Measurements from ENCODE around the gene ANKRD44.

The ANKRD44 gene

GRCh38 chr2:197307933-197308521, 2.6 kb downstream of the ANKRD44 start:
- peak; percentile 46 for DNase-seq (ENCODE audit: low read depth)
- TF ChIP-seq MAX (IDR thresholded peaks at IDR 0.05; ENCODE audit: low read depth, low read length), result no peak
- no peak for TF ChIP-seq CTCF (IDR thresholded peaks at IDR 0.05; ENCODE audit: low read depth, low read length)
- peak overlapping the region; percentile 23 for H3K4me3 ChIP-seq (ENCODE audit: low read depth, low read length)

GRCh38 chr2:197307236-197307932, 3.2 kb downstream of the ANKRD44 start:
- H3K4me3 ChIP-seq (ENCODE audit: low read depth, low read length), result peak overlapping the region; percentile 15
- no peak for TF ChIP-seq CTCF (IDR thresholded peaks at IDR 0.05; ENCODE audit: low read depth, low read length)
- no peak for TF ChIP-seq MAX (IDR thresholded peaks at IDR 0.05; ENCODE audit: low read depth, low read length)
- TF ChIP-seq MYC (IDR thresholded peaks at IDR 0.05; ENCODE audit: low read depth, low read length), result no peak
- no peak for TF ChIP-seq POLR2A (IDR thresholded peaks at IDR 0.05; ENCODE audit: extremely low read depth, insufficient read length)
- DNase-seq (ENCODE audit: low read depth), result peak; percentile 80

GRCh38 chr2:197306696-197307040, 3.9 kb downstream of the ANKRD44 start:
- peak; percentile 43 for DNase-seq (ENCODE audit: low read depth)
- H3K4me3 ChIP-seq (ENCODE audit: low read depth, low read length), result no peak overlapping the region
- TF ChIP-seq MAX (IDR thresholded peaks at IDR 0.05; ENCODE audit: low read depth, low read length) (no peak), CTCF (IDR thresholded peaks at IDR 0.05; ENCODE audit: low read depth, low read length) (no peak), POLR2A (IDR thresholded peaks at IDR 0.05; ENCODE audit: extremely low read depth, insufficient read length) (no peak), MYC (IDR thresholded peaks at IDR 0.05; ENCODE audit: low read depth, low read length) (no peak)

- TF ChIP-seq MYC (IDR thresholded peaks at IDR 0.05; ENCODE audit: low read depth, low read length) (no peak), POLR2A (IDR thresholded peaks at IDR 0.05; ENCODE audit: extremely low read depth, insufficient read length) (no peak), CTCF (IDR thresholded peaks at IDR 0.05; ENCODE audit: low read depth, low read length) (no peak), MAX (IDR thresholded peaks at IDR 0.05; ENCODE audit: low read depth, low read length) (no peak)
- DNase-seq (ENCODE audit: low read depth), result no peak
- H3K4me3 ChIP-seq (ENCODE audit: low read depth, low read length), result no peak overlapping the region
Measured at GRCh38 chr2:197306024-197306695, 4.4 kb downstream of the ANKRD44 start.

GRCh38 chr2:197304556-197305011, 6.0 kb downstream of the ANKRD44 start:
- H3K4me3 ChIP-seq (ENCODE audit: low read depth, low read length), result no peak overlapping the region
- peak; percentile 21 for DNase-seq (ENCODE audit: low read depth)
- no peak for TF ChIP-seq CTCF (IDR thresholded peaks at IDR 0.05; ENCODE audit: low read depth, low read length)

Data from NB4 (cell line).